ENCODE results near the gene GGT5. TPM values are rescaled to one million over a fixed set of nuclear protein-coding genes. Genes with fewer than 3 reads are reported as not detected.
A peak's percentile ranks its signal among the peaks of the same experiment; 100 is the strongest.
"Not testable (repeated sequence)": the region's sequence is repeated elsewhere in the genome, so short reads cannot be mapped to it uniquely, and the experiment has no call there.

GGT5 gene
- total RNA-seq, 1 donor from 2014 or later, result 7.5 TPM

- no peak for DNase-seq (ENCODE audit: low spot score)
Measured at GRCh38 chr22:24183321-24184031, 61.4 kb downstream of the GGT5 start.

DNA sequence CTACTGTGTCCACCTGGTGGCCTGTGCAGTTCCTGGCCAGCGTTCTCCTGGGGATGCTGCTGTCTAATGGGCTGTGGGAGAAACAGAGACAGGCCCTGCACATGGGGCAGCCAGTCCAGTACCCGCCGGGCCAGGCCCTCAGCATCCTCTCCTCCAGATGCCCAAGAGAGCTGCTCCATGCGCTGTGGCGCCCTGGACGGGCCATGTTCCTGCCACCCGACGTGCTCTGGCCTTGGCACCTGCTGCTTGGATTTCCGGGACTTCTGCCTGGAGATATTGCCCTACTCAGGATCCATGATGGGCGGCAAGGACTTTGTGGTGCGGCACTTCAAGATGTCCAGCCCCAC is 62.0 kb downstream of the GGT5 start:
- not testable (repeated sequence) for DNase-seq (ENCODE audit: low spot score)

GRCh38 chr22:24181996-24182899 is 62.6 kb downstream of the GGT5 start:
- DNase-seq (ENCODE audit: low spot score), result no peak

DNA sequence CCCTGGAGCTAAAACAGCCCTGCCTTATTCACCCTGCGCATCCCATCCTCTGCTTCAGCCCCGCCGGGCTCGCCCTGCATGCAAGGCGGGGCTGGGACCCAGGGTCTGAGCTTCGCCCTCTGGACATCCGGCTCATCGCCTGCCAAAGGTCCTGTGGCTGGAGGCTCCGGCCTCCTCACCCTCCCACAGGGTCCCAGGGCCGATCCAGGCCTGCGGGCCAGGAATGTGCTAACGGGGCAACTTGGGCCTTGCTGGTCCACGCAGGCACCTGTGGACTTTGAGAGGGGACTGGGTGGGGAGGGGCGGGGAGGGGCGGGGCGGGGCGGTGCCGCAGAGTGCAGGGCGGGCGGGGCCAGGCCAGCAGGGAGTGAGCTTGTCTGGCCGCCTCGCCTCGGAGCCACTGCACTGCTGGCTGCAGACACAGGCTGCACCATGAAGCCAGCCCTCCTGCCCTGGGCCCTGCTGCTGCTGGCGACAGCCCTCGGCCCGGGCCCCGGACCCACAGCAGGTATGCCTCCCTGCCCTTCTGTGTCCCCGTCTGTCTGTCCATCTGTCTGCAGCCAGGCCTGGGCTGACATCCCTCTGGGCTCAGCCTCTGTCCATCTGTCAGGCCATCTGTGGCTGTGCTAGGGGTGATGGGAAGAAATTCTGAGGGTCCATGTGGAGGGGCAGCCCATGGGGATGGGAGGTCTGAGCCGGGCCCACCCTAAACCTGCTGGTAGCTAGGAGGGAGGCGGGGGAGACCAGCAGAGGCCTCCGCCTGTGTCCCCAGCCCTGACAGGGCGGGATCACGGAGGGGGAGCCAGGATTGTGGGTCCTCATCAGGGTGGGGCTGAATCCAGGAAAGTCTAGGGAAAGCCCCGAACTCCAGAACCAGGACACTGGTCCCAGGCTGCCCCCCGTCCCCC is 63.5 kb downstream of the GGT5 start, which contains the start of gene SUSD2:
SUSD2 (plus strand) TSS at position 400 of the 908 bp plus-strand sequence; CDS start at position 433, 33 bp downstream.
- DNase-seq (ENCODE audit: low spot score), result no peak

- DNase-seq (ENCODE audit: low spot score), result no peak
Measured at GRCh38 chr22:24180316-24181087, 64.4 kb downstream of the GGT5 start.

DNA sequence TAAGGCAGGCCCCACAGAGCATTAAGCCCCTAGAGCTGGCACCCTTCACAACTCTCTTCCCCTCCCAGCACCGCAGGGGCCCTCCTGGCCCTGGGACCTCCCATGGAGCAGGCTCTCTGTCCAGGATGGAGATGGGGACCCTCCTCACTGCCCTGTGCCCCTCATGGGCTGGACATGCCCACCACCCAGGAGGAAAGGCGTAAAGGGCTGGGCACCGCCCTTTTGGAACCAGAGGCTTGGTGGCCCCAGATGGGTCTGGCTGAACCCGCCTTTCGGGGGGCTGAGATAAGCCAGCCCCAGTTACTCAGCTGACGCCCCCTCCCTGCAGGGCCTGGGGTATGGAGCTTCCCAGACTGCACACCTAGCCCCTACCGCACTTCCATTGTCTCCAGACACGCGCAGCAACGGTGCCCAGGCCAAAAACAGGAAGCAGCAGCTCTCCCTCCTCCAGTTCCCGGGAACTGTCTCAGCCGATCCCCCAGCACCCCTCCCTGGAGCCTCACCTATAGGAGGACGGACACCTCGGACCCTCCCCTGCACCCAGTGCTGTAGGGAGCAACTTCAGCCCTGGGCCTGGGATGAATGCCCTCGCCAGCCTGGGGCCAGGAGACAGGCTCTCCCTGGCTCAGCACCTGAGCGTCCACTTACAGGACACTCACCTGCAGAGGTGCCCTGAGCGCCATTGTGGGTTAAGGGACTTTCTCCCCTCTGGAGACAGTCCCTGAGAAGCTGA is 65.2 kb downstream of the GGT5 start:
- no peak for DNase-seq (ENCODE audit: low spot score)

GRCh38 chr22:24178502-24179440 is 66.1 kb downstream of the GGT5 start:
- no peak for DNase-seq (ENCODE audit: low spot score)

GRCh38 chr22:24178021-24178431 is 66.9 kb downstream of the GGT5 start:
- DNase-seq (ENCODE audit: low spot score), result no peak

GRCh38 chr22:24177456-24177855 is 67.4 kb downstream of the GGT5 start:
- no peak for DNase-seq (ENCODE audit: low spot score)

DNA sequence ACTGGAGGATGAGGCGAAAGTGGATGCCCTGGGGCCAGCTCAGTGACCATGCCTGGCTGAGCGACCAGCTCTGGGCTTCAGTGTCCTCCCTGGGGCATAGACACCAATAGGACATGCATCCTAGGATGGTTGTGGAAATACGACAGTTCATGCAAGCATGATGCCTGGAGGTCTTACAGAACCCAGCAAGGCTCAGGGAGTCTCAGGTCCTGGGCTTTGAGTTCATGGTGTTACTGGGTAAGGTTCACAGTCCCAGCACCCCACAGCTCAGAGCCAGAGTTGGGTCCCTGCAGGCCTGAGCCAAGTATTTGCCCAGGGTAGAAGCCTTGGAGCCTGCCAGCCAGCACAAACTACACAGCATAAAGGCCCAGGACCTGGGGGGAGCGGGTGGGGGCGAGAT is 67.8 kb downstream of the GGT5 start:
- DNase-seq (ENCODE audit: low spot score), result no peak

GRCh38 chr22:24176630-24177029 is 68.3 kb downstream of the GGT5 start:
- peak; percentile 69 for DNase-seq (ENCODE audit: low spot score)

GRCh38 chr22:24176040-24176439 is 68.8 kb downstream of the GGT5 start:
- DNase-seq (ENCODE audit: low spot score), result no peak

- DNase-seq (ENCODE audit: low spot score), result peak; percentile 59
Measured at GRCh38 chr22:24175160-24175808, 69.6 kb downstream of the GGT5 start.

- DNase-seq (ENCODE audit: low spot score), result no peak
Measured at GRCh38 chr22:24171822-24172221, 73.1 kb downstream of the GGT5 start.

DNA sequence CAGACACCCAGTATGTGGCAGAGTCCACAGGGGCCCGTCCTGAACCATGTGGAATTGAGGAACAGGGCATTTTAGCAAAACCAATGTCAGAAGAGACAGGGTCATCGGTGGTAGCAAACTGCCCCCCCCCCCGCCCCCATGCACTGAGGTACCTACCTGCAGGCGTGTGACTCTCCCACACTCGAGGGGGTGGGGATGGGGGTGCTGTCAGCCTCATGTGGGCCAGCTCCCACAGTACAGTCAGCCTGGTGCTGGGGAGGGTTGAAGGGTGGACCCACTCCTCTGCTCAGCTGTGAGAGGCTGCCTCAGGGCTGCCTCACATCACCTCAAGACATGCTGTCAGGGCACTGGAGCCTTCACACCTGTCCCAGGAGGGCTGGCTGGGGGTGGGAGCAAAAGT is 74.2 kb downstream of the GGT5 start:
- DNase-seq (ENCODE audit: low spot score), result no peak

DNA sequence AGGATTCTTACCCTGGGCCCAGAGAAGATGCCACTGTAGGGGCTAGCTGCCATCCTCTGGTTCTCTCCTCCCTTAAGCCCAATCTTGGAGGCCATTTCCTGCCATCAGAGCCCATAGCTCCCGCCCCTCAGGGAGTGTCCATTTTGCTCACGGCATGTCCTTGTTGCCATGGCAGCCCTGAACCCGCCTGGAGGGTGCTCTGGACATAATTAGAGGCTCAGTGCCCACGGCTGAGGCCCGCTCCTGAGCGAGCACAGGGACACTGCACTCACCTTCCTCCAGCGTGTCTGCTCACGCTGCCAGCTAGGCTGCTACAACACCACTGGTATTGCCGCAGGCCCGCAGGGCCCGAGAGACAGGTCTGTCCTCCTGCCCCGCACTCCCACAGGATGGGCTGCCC is 74.7 kb downstream of the GGT5 start:
- peak; percentile 56 for DNase-seq (ENCODE audit: low spot score)
